NCI-H2107 treated with DMSO at 0.1 percent for 48 hours (cell line): ENCODE measurements around the gene EYA2.

Experiments
- DNase-seq: peaks from one replicate; lab custom pipeline; 2025; ENCODE audit not compliant: unreplicated experiment; lab: John Stamatoyannopoulos, UW

EYA2 gene

GRCh38 chr20:46977204-46977603, 82.6 kb downstream of the EYA2 start:
- no peak for DNase-seq

GRCh38 chr20:46977909-46978588, 83.4 kb downstream of the EYA2 start:
- no peak for DNase-seq

- DNase-seq = no peak
Observed at GRCh38 chr20:46978951-46979491, 84.4 kb downstream of the EYA2 start.

GRCh38 chr20:46979603-46980241, 85.1 kb downstream of the EYA2 start:
- peak; percentile 47 for DNase-seq

GRCh38 chr20:46981184-46981583, 86.5 kb downstream of the EYA2 start:
- DNase-seq = no peak

- DNase-seq = no peak
Observed at GRCh38 chr20:46983466-46983865, 88.8 kb downstream of the EYA2 start.

GRCh38 chr20:46984405-46984804, 89.8 kb downstream of the EYA2 start:
- no peak for DNase-seq

- no peak for DNase-seq
Observed at GRCh38 chr20:46985250-46985649, 90.6 kb downstream of the EYA2 start.

- no peak for DNase-seq
Observed at GRCh38 chr20:46985671-46986070, 91.0 kb downstream of the EYA2 start.

- no peak for DNase-seq
Observed at GRCh38 chr20:46987001-46987400, 92.4 kb downstream of the EYA2 start.

GRCh38 chr20:46990017-46990595, 95.5 kb downstream of the EYA2 start:
- no peak for DNase-seq

GRCh38 chr20:46990596-46991104, 96.0 kb downstream of the EYA2 start:
- DNase-seq = no peak

- no peak for DNase-seq
Observed at GRCh38 chr20:46991168-46991567, 96.5 kb downstream of the EYA2 start.

- no peak for DNase-seq
Observed at GRCh38 chr20:46991880-46992639, 97.4 kb downstream of the EYA2 start.

- DNase-seq = peak; percentile 54
Observed at GRCh38 chr20:46992640-46993035, 98.0 kb downstream of the EYA2 start.

GRCh38 chr20:46993465-46994095, 98.9 kb downstream of the EYA2 start:
- no peak for DNase-seq

- DNase-seq = no peak
Observed at GRCh38 chr20:46994341-46994740, 99.7 kb downstream of the EYA2 start.

GRCh38 chr20:46995561-46996142, 101.0 kb downstream of the EYA2 start:
- no peak for DNase-seq

GRCh38 chr20:46997187-46997586, 102.5 kb downstream of the EYA2 start:
- DNase-seq = no peak

GRCh38 chr20:46998477-46999240, 104.0 kb downstream of the EYA2 start:
- DNase-seq = no peak
